Astrocyte (in vitro differentiated cells and primary cell): ENCODE measurements around the gene SLC9A3. TPM values are rescaled to one million over a fixed set of nuclear protein-coding genes. Genes with fewer than 3 reads are reported as not detected.

Experiments used
- DNase-seq: peaks from one replicate; pipeline ENCODE4 v3.0.0-alpha.2; 2010; ENCODE audit warnings: low read depth
- FAIRE-seq: peaks from 2 replicates; lab custom pipeline; 2011; peaks lifted over from hg19 to GRCh38; lab: Jason Lieb, UNC
- H2AFZ ChIP-seq: 2 replicates; pipeline ENCODE4 v1.6.0; 2012; ENCODE audit warnings: low read depth, low read length, inconsistent platforms
- H3K27ac ChIP-seq: 2 replicates; pipeline ENCODE4 v1.5.1; 2011; ENCODE audit warnings: low read depth, low read length, inconsistent platforms
- H3K27me3 ChIP-seq: 2 replicates; pipeline ENCODE4 v1.6.0; 2011; ENCODE audit warnings: low read length, inconsistent platforms; ENCODE audit not compliant: insufficient read depth
- H3K36me3 ChIP-seq: 2 replicates; pipeline ENCODE4 v1.5.1; 2011; ENCODE audit warnings: low read length, inconsistent platforms; ENCODE audit not compliant: insufficient read depth
- H3K4me1 ChIP-seq: 2 replicates; pipeline ENCODE4 v1.5.1; 2011; ENCODE audit warnings: low read length, inconsistent platforms; ENCODE audit not compliant: insufficient read depth
- H3K4me2 ChIP-seq: 2 replicates; pipeline ENCODE4 v1.6.0; 2012; ENCODE audit warnings: low read length, inconsistent platforms
- H3K4me3 ChIP-seq: 2 replicates; pipeline ENCODE4 v1.5.1; 2011; ENCODE audit warnings: low read depth, mild to moderate bottlenecking, low read length, inconsistent platforms; ENCODE audit not compliant: insufficient read depth
- H3K79me2 ChIP-seq: 2 replicates; pipeline ENCODE4 v1.6.0; 2012; ENCODE audit warnings: mild to moderate bottlenecking, low read length, inconsistent platforms; ENCODE audit not compliant: insufficient read depth
- H3K9ac ChIP-seq: 2 replicates; pipeline ENCODE4 v1.6.0; 2012; ENCODE audit warnings: mild to moderate bottlenecking, low read length, inconsistent platforms
- H3K9me3 ChIP-seq: 2 replicates; pipeline ENCODE4 v1.5.1; 2012; ENCODE audit warnings: low read depth, mild to moderate bottlenecking, low read length, inconsistent platforms; ENCODE audit not compliant: insufficient read depth
- H4K20me1 ChIP-seq: 2 replicates; pipeline ENCODE4 v1.6.0; 2012; ENCODE audit warnings: low read length, inconsistent platforms; ENCODE audit not compliant: insufficient read depth
- H3K27ac Mint-ChIP-seq: one replicate; pipeline ENCODE4 v1.8.0; 2021; ENCODE audit warnings: mild to moderate bottlenecking, mixed read lengths; ENCODE audit not compliant: unreplicated experiment
- H3K27me3 Mint-ChIP-seq: one replicate; pipeline ENCODE4 v1.8.0; 2021; ENCODE audit warnings: low read depth, mixed read lengths; ENCODE audit not compliant: unreplicated experiment
- H3K36me3 Mint-ChIP-seq: one replicate; pipeline ENCODE4 v1.8.0; 2021; ENCODE audit warnings: low read depth, mixed read lengths; ENCODE audit not compliant: unreplicated experiment
- H3K4me1 Mint-ChIP-seq: one replicate; pipeline ENCODE4 v1.8.0; 2021; ENCODE audit warnings: low read depth, mixed read lengths; ENCODE audit not compliant: unreplicated experiment
- H3K4me3 Mint-ChIP-seq: one replicate; pipeline ENCODE4 v1.8.0; 2021; ENCODE audit warnings: mild to moderate bottlenecking, moderate library complexity, mixed read lengths; ENCODE audit not compliant: unreplicated experiment
- H3K9me3 Mint-ChIP-seq: one replicate; pipeline ENCODE4 v1.8.0; 2021; ENCODE audit warnings: mild to moderate bottlenecking, mixed read lengths; ENCODE audit not compliant: unreplicated experiment
- EZH2 ChIP-seq: IDR thresholded peaks from 2 replicates; pipeline ENCODE4 v1.6.1; 2012; ENCODE audit warnings: mild to moderate bottlenecking, low read length, inconsistent platforms; ENCODE audit not compliant: insufficient read depth
- total RNA-seq: library from RNA; stranded (reverse); gene quantifications from 2 replicates; pipeline ENCODE4 v1.2.1, GENCODE V29; 2021
- TF ChIP-seq, protein P1 (sequence below): IDR thresholded peaks from 2 replicates; pipeline ENCODE4 v1.5.1; 2011; ENCODE audit warnings: low read depth, mild to moderate bottlenecking, inconsistent platforms, low read length, moderate library complexity; ENCODE audit not compliant: insufficient read depth

Gene SLC9A3
- total RNA-seq, 1 donor from 2014 or later = 1.0 TPM

DNA sequence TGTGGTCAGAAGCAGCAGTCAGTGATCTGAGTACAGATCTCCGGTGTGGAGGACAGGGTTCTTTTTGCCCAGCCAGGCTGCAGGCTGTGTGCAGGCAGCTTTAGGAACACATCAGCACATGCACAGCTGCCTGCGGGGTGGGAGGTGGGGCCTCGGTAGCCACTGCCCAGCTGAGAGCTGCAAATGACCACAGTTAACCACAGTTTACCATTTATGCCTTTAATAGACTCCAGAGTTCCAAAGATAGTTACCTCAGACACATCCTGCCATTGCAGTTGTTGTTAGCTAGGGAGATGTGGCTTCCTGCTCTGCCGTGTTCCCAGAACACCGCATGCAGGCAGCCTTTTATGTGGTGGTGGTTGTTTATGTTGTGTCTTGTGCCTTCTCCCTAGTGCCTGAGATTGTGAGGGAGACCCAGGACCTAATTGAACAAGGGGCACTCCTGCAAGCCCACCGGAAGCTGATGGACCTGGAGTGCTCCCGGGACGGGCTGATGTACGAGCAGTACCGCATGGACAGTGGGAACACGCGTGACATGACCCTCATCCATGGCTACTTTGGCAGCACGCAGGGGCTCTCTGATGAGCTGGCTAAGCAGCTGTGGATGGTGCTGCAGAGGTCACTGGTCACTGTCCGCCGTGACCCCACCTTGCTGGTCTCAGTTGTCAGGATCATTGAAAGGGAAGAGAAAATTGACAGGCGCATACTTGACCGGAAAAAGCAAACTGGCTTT lies 71.1 kb downstream of the SLC9A3 start:
- no peak overlapping the region for H3K4me2 ChIP-seq

DNA sequence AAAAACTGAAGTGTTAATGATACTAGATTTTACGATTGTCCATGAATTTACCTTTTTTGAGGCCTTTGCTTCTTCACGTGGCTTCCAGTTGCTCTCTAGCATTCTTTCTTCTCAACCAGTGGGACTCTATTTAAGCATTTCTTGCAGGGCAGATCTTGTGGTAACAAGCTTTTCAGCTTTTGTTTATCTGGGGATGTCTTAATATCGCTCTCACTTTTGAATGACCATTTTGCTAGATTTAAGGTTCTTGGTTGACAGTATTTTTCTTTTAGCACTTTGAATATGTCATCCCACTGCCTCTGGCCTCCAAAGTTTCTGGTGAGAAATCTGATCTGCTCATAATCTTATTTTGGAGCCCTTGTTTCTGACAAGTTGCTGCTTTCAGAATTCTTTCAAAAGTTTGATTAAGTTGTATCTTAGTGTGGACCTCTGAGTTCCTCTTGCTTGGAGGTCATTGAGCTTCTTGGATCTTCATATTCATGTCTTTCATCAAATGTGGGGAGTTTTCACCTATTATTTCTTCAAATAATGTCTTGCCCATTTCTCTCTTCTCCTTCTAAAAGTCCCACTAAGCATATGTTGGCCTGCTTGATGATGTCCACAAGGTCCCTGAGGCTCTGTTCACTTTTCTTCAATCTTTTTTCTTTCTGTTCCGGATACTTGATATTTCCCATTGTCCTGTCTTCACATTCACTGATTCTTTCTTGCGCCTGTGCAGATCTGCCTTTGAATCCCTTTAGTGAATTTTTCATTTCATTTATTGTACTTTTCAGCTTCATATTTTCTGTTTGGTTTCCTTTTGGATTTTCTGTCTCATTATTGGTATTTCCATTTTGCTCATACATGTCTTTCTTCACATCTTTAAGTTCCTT lies 72.4 kb downstream of the SLC9A3 start:
- Mint-ChIP-seq H3K4me1 (peaks cover 13% of the 10 kb centered on the region), H3K9me3 (peaks cover 3% of the 10 kb centered on the region), H3K27me3 (no peaks in the 10 kb centered on the region), H3K27ac (no peak overlapping the region), H3K4me3 (no peak overlapping the region), H3K36me3 (peaks cover 47% of the 10 kb centered on the region)
- TF ChIP-seq EZH2 = no peak
- TF ChIP-seq, protein P1, sequence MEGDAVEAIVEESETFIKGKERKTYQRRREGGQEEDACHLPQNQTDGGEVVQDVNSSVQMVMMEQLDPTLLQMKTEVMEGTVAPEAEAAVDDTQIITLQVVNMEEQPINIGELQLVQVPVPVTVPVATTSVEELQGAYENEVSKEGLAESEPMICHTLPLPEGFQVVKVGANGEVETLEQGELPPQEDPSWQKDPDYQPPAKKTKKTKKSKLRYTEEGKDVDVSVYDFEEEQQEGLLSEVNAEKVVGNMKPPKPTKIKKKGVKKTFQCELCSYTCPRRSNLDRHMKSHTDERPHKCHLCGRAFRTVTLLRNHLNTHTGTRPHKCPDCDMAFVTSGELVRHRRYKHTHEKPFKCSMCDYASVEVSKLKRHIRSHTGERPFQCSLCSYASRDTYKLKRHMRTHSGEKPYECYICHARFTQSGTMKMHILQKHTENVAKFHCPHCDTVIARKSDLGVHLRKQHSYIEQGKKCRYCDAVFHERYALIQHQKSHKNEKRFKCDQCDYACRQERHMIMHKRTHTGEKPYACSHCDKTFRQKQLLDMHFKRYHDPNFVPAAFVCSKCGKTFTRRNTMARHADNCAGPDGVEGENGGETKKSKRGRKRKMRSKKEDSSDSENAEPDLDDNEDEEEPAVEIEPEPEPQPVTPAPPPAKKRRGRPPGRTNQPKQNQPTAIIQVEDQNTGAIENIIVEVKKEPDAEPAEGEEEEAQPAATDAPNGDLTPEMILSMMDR = no peak
- Histone ChIP-seq H3K4me1 (peaks cover under 1% of the 10 kb centered on the region), H3K36me3 (peaks cover 46% of the 10 kb centered on the region), H3K27me3 (no peaks in the 10 kb centered on the region), H3K27ac (no peak overlapping the region), H3K4me3 (no peak overlapping the region), H3K79me2 (peaks cover 75% of the 10 kb centered on the region), H3K9ac (no peak overlapping the region), H3K4me2 (no peak overlapping the region), H3K9me3 (no peaks in the 10 kb centered on the region), H4K20me1 (peaks cover 50% of the 10 kb centered on the region), H2AFZ (no peak overlapping the region)
- no peak for DNase-seq
- FAIRE-seq = no peak

More for the DNA sequence above, 71.1 kb downstream of the SLC9A3 start:
- Histone ChIP-seq H3K9ac (no peak overlapping the region), H3K36me3 (peaks cover 40% of the 10 kb centered on the region), H3K79me2 (peaks cover 78% of the 10 kb centered on the region), H3K27me3 (no peaks in the 10 kb centered on the region), H3K27ac (no peak overlapping the region), H3K4me3 (no peak overlapping the region), H4K20me1 (peaks cover 38% of the 10 kb centered on the region), H2AFZ (no peak overlapping the region), H3K4me1 (peaks cover 6% of the 10 kb centered on the region), H3K9me3 (no peaks in the 10 kb centered on the region)
- TF ChIP-seq EZH2 = no peak
- TF ChIP-seq, protein P1 = no peak
- FAIRE-seq = no peak
- H3K27ac Mint-ChIP-seq = peak overlapping the region; percentile 21
- no peak overlapping the region for H3K4me3 Mint-ChIP-seq
- H3K4me1 Mint-ChIP-seq = peaks cover 13% of the 10 kb centered on the region
- no peaks in the 10 kb centered on the region for H3K27me3 Mint-ChIP-seq
- peaks cover 47% of the 10 kb centered on the region for H3K36me3 Mint-ChIP-seq
- no peak for DNase-seq
- H3K9me3 Mint-ChIP-seq = peaks cover 3% of the 10 kb centered on the region
